K562 (cell line): Measurements from ENCODE around the gene C4orf36. TPM values are rescaled to one million over a fixed set of nuclear protein-coding genes. Genes with fewer than 3 reads are reported as not detected.

ENCODE experiments used
- ATF1 ChIP-seq, 2 experiments: fragments of 450-650 bp in 1 of 2; IDR thresholded peaks; 2 replicates each; pipeline ENCODE4 v1.6.1; 2016; ENCODE audit warnings: missing compliant biosample characterization in 1 of 2, missing genetic modification characterization in 1 of 2
- ATF7 ChIP-seq: fragments of 450-650 bp; IDR thresholded peaks from 2 replicates; pipeline ENCODE4 v1.7.1; 2014; ENCODE audit warnings: mild to moderate bottlenecking, moderate library complexity
- CBFA2T2 ChIP-seq: fragments of 450-650 bp; conservative IDR thresholded peaks from 2 replicates; pipeline ENCODE4 v1.6.1; 2017; ENCODE audit warnings: mild to moderate bottlenecking
- CBFB ChIP-seq: sonication (generic); formaldehyde crosslinking; IDR thresholded peaks from 2 replicates; pipeline ENCODE4 v1.4.0; 2020; ENCODE audit warnings: mild to moderate bottlenecking, missing genetic modification reagents
- CHD7 ChIP-seq: fragments of 200-600 bp; sonication (generic); IDR thresholded peaks from one replicate; pipeline ENCODE4 v1.6.1; 2012; ENCODE audit warnings: mild to moderate bottlenecking, low read depth, low read length, inconsistent platforms
- ETV5 ChIP-seq: sonication (generic); formaldehyde crosslinking; IDR thresholded peaks from 2 replicates; pipeline ENCODE4 v1.4.0; 2020; ENCODE audit warnings: low read depth, mild to moderate bottlenecking, missing genetic modification reagents
- PRMT5 ChIP-seq: sonication (generic); formaldehyde crosslinking; IDR thresholded peaks from 2 replicates; pipeline ENCODE4 v1.5.0; 2020; ENCODE audit warnings: missing genetic modification reagents
- SNIP1 ChIP-seq: fragments of 450-650 bp; IDR thresholded peaks from 2 replicates; pipeline ENCODE4 v1.7.1; 2017; ENCODE audit warnings: low read depth, mild to moderate bottlenecking
- STAT5B ChIP-seq: fragments of 250-450 bp; sonication (Bioruptor Pico); IDR thresholded peaks from 2 replicates; pipeline ENCODE4 v1.8.0; 2021; ENCODE audit warnings: mild to moderate bottlenecking, inconsistent platforms
- TCF7L2 ChIP-seq: fragments of 150-350 bp; IDR thresholded peaks from 2 replicates; pipeline ENCODE4 v1.6.1; 2016; ENCODE audit warnings: low read depth, mild to moderate bottlenecking, low read length, moderate library complexity
- TGIF2 ChIP-seq: sonication (generic); formaldehyde crosslinking; IDR thresholded peaks from 2 replicates; pipeline ENCODE4 v1.8.1; 2022; ENCODE audit warnings: mild to moderate bottlenecking, missing genetic modification reagents, moderate library complexity
- ZNF23 ChIP-seq: fragments of 250-450 bp; sonication (Bioruptor Pico); IDR thresholded peaks from 2 replicates; pipeline ENCODE4 v1.4.0; 2020; ENCODE audit warnings: mild to moderate bottlenecking
- ZNF644 ChIP-seq: fragments of 200-800 bp; sonication (Bioruptor generic); IDR thresholded peaks from 2 replicates; pipeline ENCODE4 v1.6.1; 2016; ENCODE audit warnings: low read depth, missing genetic modification characterization, missing compliant biosample characterization
- ZNF696 ChIP-seq: fragments of 250-450 bp; sonication (Bioruptor Pico); conservative IDR thresholded peaks from 2 replicates; pipeline ENCODE4 v1.4.0; 2020; ENCODE audit warnings: mild to moderate bottlenecking, moderate library complexity
- ZNF766 ChIP-seq: fragments of 200-800 bp; sonication (Bioruptor generic); conservative IDR thresholded peaks from 2 replicates; pipeline ENCODE4 v1.6.1; 2016; ENCODE audit warnings: missing genetic modification characterization, missing compliant biosample characterization
- polyA plus RNA-seq, 8 experiments: library from polyadenylated mRNA; depleted of rRNA in 4 of 8; stranded (reverse) in 5 of 8; unstranded in 3 of 8; fragments of >200 nt; fragmentation: Nextera tagmentation in 2 of 8; fragmentation: Illumina TruSeq in 1 of 8; extraction: Ambion mirVana in 2 of 8; extraction: Trizol in 1 of 8; gene quantifications; 2 replicates each; pipeline versions ENCODE4 v1.2.1 to v1.2.3, GENCODE V29; 2011 to 2014; ENCODE audit warnings: inconsistent platforms in 1 of 8, missing spikeins in 1 of 8
- total RNA-seq, 7 experiments: library from RNA; depleted of rRNA in 6 of 7; stranded (reverse); fragments of >200 nt in 6 of 7; fragmentation: Illumina TruSeq in 2 of 7; extraction: Trizol in 2 of 7; gene quantifications; 2 replicates each; pipeline versions ENCODE4 v1.2.1 to v1.2.3, GENCODE V29; 2011 to 2021; ENCODE audit warnings: low replicate concordance in 1 of 7
- TF ChIP-seq, protein P1 (sequence below): fragments of 250-450 bp; sonication (Bioruptor Pico); IDR thresholded peaks from 2 replicates; pipeline ENCODE4 v1.6.1; 2021; ENCODE audit warnings: mild to moderate bottlenecking
- TF ChIP-seq, protein P2 (sequence below): fragments of 200-800 bp; sonication (Bioruptor generic); IDR thresholded peaks from 2 replicates; pipeline ENCODE4 v1.6.1; 2017; ENCODE audit warnings: missing genetic modification characterization, missing compliant biosample characterization

The C4orf36 gene
- total and polyA plus RNA-seq, 9 of the 15 experiments (the other 6 are each of a cell fraction or from before 2014, with no cell fraction given): 0.14 to 0.45 (median 0.20) TPM; not detected in 5

- no peak for TF ChIP-seq ATF1 (CRISPR knock-in tag; IDR thresholded peaks at IDR 0.05)
- no peak for TF ChIP-seq ATF1 (tag; IDR thresholded peaks at IDR 0.05)
- TF ChIP-seq ZNF766 (CRISPR knock-in tag): no peak
- TF ChIP-seq TCF7L2: no peak
- TF ChIP-seq SNIP1: no peak
- no peak for TF ChIP-seq ETV5 (CRISPR knock-in tag)
- no peak for TF ChIP-seq TGIF2 (CRISPR knock-in tag)
- no peak for TF ChIP-seq PRMT5 (CRISPR knock-in tag)
- no peak for TF ChIP-seq STAT5B (CRISPR knock-in tag)
- TF ChIP-seq, protein P1, sequence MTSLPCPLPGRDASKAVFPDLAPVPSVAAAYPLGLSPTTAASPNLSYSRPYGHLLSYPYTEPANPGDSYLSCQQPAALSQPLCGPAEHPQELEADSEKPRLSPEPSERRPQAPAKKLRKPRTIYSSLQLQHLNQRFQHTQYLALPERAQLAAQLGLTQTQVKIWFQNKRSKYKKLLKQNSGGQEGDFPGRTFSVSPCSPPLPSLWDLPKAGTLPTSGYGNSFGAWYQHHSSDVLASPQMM (CRISPR knock-in tag): no peak
- TF ChIP-seq CBFA2T2: peak; percentile 91
- TF ChIP-seq ZNF696 (CRISPR knock-in tag): no peak
- no peak for TF ChIP-seq ZNF644 (tag)
- no peak for TF ChIP-seq CBFB (CRISPR knock-in tag)
- TF ChIP-seq ZNF23 (CRISPR knock-in tag): no peak
- TF ChIP-seq CHD7: no peak
- TF ChIP-seq, protein P2, sequence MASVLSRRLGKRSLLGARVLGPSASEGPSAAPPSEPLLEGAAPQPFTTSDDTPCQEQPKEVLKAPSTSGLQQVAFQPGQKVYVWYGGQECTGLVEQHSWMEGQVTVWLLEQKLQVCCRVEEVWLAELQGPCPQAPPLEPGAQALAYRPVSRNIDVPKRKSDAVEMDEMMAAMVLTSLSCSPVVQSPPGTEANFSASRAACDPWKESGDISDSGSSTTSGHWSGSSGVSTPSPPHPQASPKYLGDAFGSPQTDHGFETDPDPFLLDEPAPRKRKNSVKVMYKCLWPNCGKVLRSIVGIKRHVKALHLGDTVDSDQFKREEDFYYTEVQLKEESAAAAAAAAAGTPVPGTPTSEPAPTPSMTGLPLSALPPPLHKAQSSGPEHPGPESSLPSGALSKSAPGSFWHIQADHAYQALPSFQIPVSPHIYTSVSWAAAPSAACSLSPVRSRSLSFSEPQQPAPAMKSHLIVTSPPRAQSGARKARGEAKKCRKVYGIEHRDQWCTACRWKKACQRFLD (CRISPR knock-in tag): peak; percentile 71; the same call in 1 of the 2 replicates
- no peak for TF ChIP-seq ATF7
Observed at GRCh38 chr4:86916392-86916791, 24.2 kb upstream of the C4orf36 start (continued).
